Measurements from ENCODE around the gene DCAF17. TPM values are rescaled to one million over a fixed set of nuclear protein-coding genes. Genes with fewer than 3 reads are reported as not detected.

Gene DCAF17
- total and polyA plus RNA-seq, 9 donors: 6.7 to 20.2 (median 17.0) TPM

DNA sequence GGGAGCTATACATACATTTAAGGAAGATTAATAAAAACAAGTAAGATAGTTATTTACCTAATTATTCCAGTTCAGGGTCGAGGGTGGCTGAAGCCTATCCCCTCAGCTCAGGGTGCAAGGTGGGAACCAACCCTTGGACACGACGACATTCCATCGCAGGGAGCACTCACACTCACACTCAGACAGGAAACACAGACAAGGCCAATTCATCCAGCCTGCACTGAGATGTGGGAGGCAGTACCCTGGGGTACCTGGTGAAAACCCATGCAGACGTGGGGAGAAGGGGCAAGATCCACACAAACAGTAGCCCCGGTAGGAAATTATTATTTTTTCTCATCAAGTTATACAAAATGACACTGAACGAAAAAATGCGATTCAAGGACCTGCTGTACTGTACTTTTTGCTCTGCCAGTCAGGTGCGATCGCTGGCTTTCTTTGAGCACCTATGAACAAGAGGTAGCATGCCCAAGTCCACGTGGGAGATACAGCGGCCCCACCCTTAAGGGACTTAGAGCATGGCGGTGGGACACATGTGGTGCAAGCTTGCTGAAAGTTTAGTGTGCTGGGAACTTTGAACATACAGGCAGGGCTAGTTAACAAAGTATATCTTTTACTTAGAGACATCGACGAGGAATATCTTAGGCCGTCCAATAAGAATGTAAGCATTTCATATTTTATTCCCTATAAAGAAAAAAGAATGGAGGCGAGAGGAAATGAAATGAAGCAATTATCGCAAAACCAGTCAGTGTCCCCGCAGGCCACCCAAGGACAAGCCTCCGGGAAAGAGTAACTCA is 860 bp upstream of the DCAF17 start:
- Histone ChIP-seq H3K9me3 (no peaks in the 10 kb centered on the region), H3K4me1 (ENCODE audit: insufficient read depth) (no peaks in the 10 kb centered on the region), H3K27ac (peak overlapping the region in 1 of 2 donors; percentile 95), H3K4me3 (peak overlapping the region; percentile 73), H3K36me3 (no peaks in the 10 kb centered on the region), H3K27me3 (no peaks in the 10 kb centered on the region)
- 22 to 30% (median 22%) methylated on average over 20 of the region's 20 CpGs for WGBS, 3 donors
- intact Hi-C loops (cut with DNase I): loop anchor here in 2 of 4 donors (10.0 kb wide), 2 partner anchors 92 to 268 kb away; partner anchors contain the start of genes CYBRD1 (in 1 of the 2) and TLK1 (in 1 of the 2)
- no peak for TF ChIP-seq POLR2A (IDR thresholded peaks at IDR 0.05)
- no peak for TF ChIP-seq EP300 (IDR thresholded peaks at IDR 0.05)
- TF ChIP-seq CTCF (IDR thresholded peaks at IDR 0.05): no peak
- DNase-seq: peak in 2 of 5 donors; percentile 22 to 28

DNA sequence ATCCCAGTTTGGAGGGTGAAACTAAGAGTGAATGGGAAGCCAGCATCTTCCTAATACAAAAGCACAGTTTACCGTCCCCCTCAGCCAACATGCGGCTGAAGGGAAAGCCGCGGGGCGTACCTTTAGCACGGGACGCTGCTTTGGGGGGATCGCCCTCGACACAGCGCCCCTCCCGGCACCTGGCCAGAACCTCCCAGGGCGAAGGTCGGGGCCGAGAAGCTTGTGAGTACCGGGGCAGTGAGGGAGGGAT is 338 bp upstream of the DCAF17 start, which contains the start of gene METTL8:
METTL8 (minus strand) TSS at position 228 of the 250 bp plus-strand sequence. CDS start 41,805 bp downstream, outside the sequence.
- peak within 1 kb of the TSS; percentile 92 to 95 for H3K27ac ChIP-seq
- intact Hi-C loops (cut with DNase I): loop anchor here in 2 of 4 donors (2.0 to 10.0 kb wide), 3 partner anchors 89 to 269 kb away; partner anchors contain the start of genes CYBRD1 (in 2 of the 2) and TLK1 (in 1 of the 2)
- no peaks in the 10 kb centered on the region for H3K27me3 ChIP-seq
- H3K4me1 ChIP-seq (ENCODE audit: insufficient read depth): no peaks in the 10 kb centered on the region
- no peak for DNase-seq
- peak within 1 kb of the TSS; percentile 73 for H3K4me3 ChIP-seq
- WGBS, 3 donors: 0 to 1% (median 1%) methylated on average over 15 of the region's 15 CpGs
- H3K36me3 ChIP-seq: no peaks in the 10 kb centered on the region
- H3K9me3 ChIP-seq: no peaks in the 10 kb centered on the region
- TF ChIP-seq EP300 (IDR thresholded peaks at IDR 0.05) (no peak), POLR2A (IDR thresholded peaks at IDR 0.05) (no peak), CTCF (IDR thresholded peaks at IDR 0.05) (no peak)

GRCh38 chr2:171436307-171436706 is 2.3 kb downstream of the DCAF17 start:
- no peak overlapping the region for H3K27ac ChIP-seq
- WGBS, 3 donors: 84 to 98% (median 93%) methylated on average over 1 of the region's 1 CpG
- no peaks in the 10 kb centered on the region for H3K36me3 ChIP-seq
- H3K9me3 ChIP-seq: no peaks in the 10 kb centered on the region
- intact Hi-C loops (cut with DNase I): loop anchor here in 2 of 4 donors (10.0 kb wide), 2 partner anchors 88 to 272 kb away; partner anchors contain the start of genes CYBRD1 (in 1 of the 2) and TLK1 (in 1 of the 2)
- TF ChIP-seq CTCF (IDR thresholded peaks at IDR 0.05) (no peak), EP300 (IDR thresholded peaks at IDR 0.05) (no peak), POLR2A (IDR thresholded peaks at IDR 0.05) (no peak)
- H3K4me1 ChIP-seq (ENCODE audit: insufficient read depth): no peaks in the 10 kb centered on the region
- H3K4me3 ChIP-seq: no peak overlapping the region
- DNase-seq: no peak
- H3K27me3 ChIP-seq: no peaks in the 10 kb centered on the region

DNA sequence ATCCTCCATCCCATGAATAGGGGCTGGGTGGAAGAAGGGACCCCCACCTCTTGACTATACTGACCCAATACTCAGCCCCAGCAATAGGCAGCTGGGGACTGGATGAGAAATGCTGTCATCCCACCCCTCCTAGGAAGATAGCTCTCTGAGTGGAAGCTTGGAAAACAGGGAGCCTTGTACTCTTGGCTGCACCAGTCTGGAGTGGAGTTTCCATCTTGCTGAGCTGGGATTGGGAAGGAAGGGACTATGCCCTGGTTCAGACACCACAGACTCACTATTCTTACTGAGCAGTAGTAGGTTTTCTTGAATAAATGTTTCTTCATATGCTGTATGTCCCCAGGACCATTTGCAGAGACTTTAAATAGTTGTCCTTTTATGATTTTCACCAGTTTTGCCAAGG is 7.4 kb downstream of the DCAF17 start:
- no peak for TF ChIP-seq CTCF (IDR thresholded peaks at IDR 0.05)
- no peaks in the 10 kb centered on the region for H3K27me3 ChIP-seq
- H3K9me3 ChIP-seq: no peaks in the 10 kb centered on the region
- DNase-seq: no peak
- intact Hi-C loops (cut with DNase I): no loop called here
- no peaks in the 10 kb centered on the region for H3K4me1 ChIP-seq (ENCODE audit: insufficient read depth)
- no peaks in the 10 kb centered on the region for H3K36me3 ChIP-seq
- no peak overlapping the region for H3K27ac ChIP-seq
- H3K4me3 ChIP-seq: no peak overlapping the region

Data from ovary (tissue), 9 donors.